ENCODE results near the gene CACNA1D. TPM values are rescaled to one million over a fixed set of nuclear protein-coding genes. Genes with fewer than 3 reads are reported as not detected.

The CACNA1D gene
- total RNA-seq, 4 donors from 2014 or later: 0.75 to 2.5 (median 1.2) TPM

GRCh38 chr3:53820084-53820483, 325.7 kb downstream of the CACNA1D start:
- 89% methylated on average over 5 of the region's 5 CpGs for WGBS
- Histone ChIP-seq H3K4me3 (no peak overlapping the region), H3K4me1 (no peaks in the 10 kb centered on the region), H3K9me3 (no peaks in the 10 kb centered on the region), H3K36me3 (peaks cover 0 to 29% (median 6%) of the 10 kb centered on the region in 4 donors), H3K27me3 (no peaks in the 10 kb centered on the region), H3K27ac (replicated peaks in 1 of 4) (no peak overlapping the region)
- TF ChIP-seq POLR2AphosphoS5 (IDR thresholded peaks at IDR 0.05): no peak
- no peak for TF ChIP-seq EP300 (IDR thresholded peaks at IDR 0.05)
- TF ChIP-seq POLR2A (IDR thresholded peaks at IDR 0.05; ENCODE audit: low read depth): no peak
- TF ChIP-seq CTCF (IDR thresholded peaks at IDR 0.05): no peak
- intact Hi-C loops (cut with DNase I): no loop called here
- no peak for DNase-seq (ENCODE audit: extremely low spot score)

DNA sequence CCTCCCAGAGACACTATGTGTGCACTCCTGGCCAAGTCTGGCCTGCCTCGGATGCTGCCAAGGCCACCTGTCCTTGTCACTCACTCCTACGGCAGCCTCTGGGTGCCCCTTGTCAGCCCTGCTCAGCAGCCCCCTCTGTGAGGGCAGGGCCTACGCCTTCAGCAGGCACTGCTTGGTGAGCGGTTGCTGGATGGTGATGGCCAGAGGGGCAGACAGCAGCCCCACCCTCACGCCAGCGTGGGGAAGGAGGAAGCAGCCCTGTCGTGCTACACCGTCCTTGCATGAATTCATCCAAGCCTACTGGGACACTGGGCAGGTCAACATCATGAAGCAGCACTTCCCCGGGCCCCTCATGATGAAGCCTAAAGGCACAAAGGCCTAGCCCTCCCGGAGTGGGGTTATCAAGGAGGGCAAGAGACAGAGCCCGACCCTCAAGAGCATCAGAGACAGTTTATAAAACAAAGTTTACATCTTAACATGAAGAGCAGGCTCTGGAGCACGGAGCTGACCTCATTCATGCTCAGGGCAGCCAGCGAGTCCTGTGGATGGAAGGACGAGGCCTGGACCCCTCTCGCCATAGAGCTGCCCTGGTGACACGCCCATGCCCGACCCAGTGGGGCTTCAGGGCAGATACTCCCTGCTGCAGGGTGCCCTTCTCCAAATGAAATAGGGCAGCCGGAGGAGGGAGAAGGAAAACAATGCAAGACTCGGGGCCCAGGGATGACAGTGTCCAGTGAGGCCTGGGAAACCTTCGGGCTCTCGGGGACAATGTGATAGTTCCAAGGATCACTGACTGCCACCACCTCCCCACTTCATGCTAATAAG, 326.6 kb downstream of the CACNA1D start:
- no peak overlapping the region for H3K4me3 ChIP-seq
- no peaks in the 10 kb centered on the region for H3K27me3 ChIP-seq
- no peak overlapping the region for H3K27ac ChIP-seq (replicated peaks in 1 of 4)
- intact Hi-C loops (cut with DNase I): no loop called here
- WGBS: 84% methylated on average over 16 of the region's 21 CpGs
- peaks cover 0 to 29% (median 6%) of the 10 kb centered on the region in 4 donors for H3K36me3 ChIP-seq
- H3K9me3 ChIP-seq: no peaks in the 10 kb centered on the region
- no peaks in the 10 kb centered on the region for H3K4me1 ChIP-seq
- no peak for TF ChIP-seq CTCF (IDR thresholded peaks at IDR 0.05)
- no peak for TF ChIP-seq POLR2A (IDR thresholded peaks at IDR 0.05; ENCODE audit: low read depth)
- no peak for TF ChIP-seq POLR2AphosphoS5 (IDR thresholded peaks at IDR 0.05)
- TF ChIP-seq EP300 (IDR thresholded peaks at IDR 0.05): no peak
- no peak for DNase-seq (ENCODE audit: extremely low spot score)

DNA sequence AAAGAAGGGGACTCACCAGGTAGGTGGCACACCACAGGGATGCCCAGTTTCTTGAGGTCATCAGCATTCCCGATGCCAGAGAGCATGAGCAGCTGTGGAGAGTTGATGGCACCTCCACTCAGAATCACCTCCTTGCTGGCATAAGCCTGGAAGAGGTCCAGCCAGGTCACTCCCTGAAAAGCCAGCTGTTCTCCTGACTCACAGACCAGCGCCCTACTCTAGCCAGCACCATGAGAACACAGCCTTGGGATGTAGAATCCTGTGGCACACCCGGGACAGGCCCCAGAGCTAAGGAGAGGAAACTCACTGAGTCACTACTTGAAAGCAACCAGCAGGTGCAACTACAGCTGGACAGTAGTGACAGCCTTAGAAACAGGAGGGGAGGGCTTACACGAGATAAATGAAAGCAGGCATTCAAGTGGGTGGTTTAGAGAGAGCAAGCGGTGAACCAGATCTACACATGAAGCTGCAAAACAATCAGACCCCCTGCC, 327.3 kb downstream of the CACNA1D start:
- no peak for TF ChIP-seq EP300 (IDR thresholded peaks at IDR 0.05)
- TF ChIP-seq CTCF (IDR thresholded peaks at IDR 0.05): no peak
- TF ChIP-seq POLR2A (IDR thresholded peaks at IDR 0.05; ENCODE audit: low read depth): no peak
- TF ChIP-seq POLR2AphosphoS5 (IDR thresholded peaks at IDR 0.05): no peak
- 58% methylated on average over 5 of the region's 5 CpGs for WGBS

DNA sequence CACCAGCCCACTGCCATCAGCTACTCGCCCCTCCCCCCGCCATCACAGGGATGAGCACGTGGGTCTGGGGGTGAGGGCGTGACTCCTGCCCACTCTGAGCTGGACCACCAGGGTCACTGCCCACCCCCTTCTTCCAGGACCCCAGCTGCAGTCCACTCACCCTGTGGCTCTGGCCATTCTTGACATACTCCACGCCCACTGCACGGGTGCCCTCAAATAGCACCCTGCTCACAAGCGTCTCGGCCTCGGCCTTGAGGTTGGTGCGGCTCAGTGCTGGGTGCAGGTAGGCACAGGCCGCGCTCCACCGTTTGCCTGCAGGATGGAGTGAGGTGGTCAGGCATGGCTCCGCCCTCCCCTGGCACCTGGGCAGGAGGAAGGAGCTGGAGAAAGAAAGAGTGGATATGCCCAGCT, 327.9 kb downstream of the CACNA1D start:
- no peaks in the 10 kb centered on the region for H3K27me3 ChIP-seq
- H3K4me3 ChIP-seq: no peak overlapping the region
- no peaks in the 10 kb centered on the region for H3K9me3 ChIP-seq
- no peaks in the 10 kb centered on the region for H3K4me1 ChIP-seq
- 84% methylated on average over 12 of the region's 14 CpGs for WGBS
- DNase-seq (ENCODE audit: extremely low spot score): no peak
- peaks cover 0 to 26% (median 6%) of the 10 kb centered on the region in 4 donors for H3K36me3 ChIP-seq
- intact Hi-C loops (cut with DNase I): no loop called here
- TF ChIP-seq POLR2AphosphoS5 (IDR thresholded peaks at IDR 0.05) (no peak), CTCF (IDR thresholded peaks at IDR 0.05) (no peak), POLR2A (IDR thresholded peaks at IDR 0.05; ENCODE audit: low read depth) (no peak), EP300 (IDR thresholded peaks at IDR 0.05) (no peak)
- no peak overlapping the region for H3K27ac ChIP-seq (replicated peaks in 1 of 4)

More for the DNA sequence above, 327.3 kb downstream of the CACNA1D start:
- Histone ChIP-seq H3K4me3 (no peak overlapping the region), H3K27me3 (no peaks in the 10 kb centered on the region), H3K36me3 (peaks cover 0 to 29% (median 6%) of the 10 kb centered on the region in 4 donors), H3K27ac (replicated peaks in 1 of 4) (no peak overlapping the region), H3K9me3 (no peaks in the 10 kb centered on the region), H3K4me1 (no peaks in the 10 kb centered on the region)
- no peak for DNase-seq (ENCODE audit: extremely low spot score)
- intact Hi-C loops (cut with DNase I): no loop called here

Measured in esophagus muscularis mucosa (tissue), 4 donors.